Smooth muscle cell of the umbilical artery (primary cell): ENCODE results near the gene HTATSF1. TPM values are rescaled to one million over a fixed set of nuclear protein-coding genes. Genes with fewer than 3 reads are reported as not detected.

ENCODE experiments used
- total RNA-seq: library from RNA; depleted of rRNA; stranded (reverse); fragments of >200 nt; gene quantifications from 2 replicates; pipeline ENCODE4 v1.2.3, GENCODE V29; 2014

HTATSF1 gene
- total RNA-seq: 39.2 and 45.4 TPM in 2 replicates

GRCh38 chrX:136497556-136498052, at the start of gene HTATSF1:
TSS of gene HTATSF1 (plus strand) at chrX:136497592. CDS start at chrX:136497685, 93 bp downstream.

DNA sequence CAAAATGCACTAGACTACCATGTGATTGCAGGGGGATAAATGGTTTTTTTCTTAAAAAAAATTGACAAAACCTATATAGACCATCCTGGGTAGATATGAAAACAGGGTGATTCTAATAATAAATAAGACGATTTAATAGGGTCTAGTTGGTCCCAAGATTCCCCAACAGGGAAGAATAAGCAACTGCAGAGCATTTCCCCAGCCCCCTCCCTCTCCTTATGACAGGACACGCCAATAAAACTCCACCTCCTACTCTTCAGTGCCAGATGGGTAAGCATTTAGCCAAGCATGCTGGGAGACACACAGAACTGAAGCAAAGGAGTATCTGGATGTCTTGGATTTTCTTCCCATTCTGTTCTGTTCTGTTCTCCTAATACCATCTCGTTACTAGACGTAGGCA, 9.7 kb upstream of the HTATSF1 start, which contains the start of gene BRS3:
TSS of gene BRS3 (plus strand) at position 301 of the 400 bp plus-strand sequence. CDS start 168 bp downstream, outside the sequence.

GRCh38 chrX:136531951-136532350, 34.6 kb downstream of the HTATSF1 start, which contains the start of gene VGLL1:
TSS of gene VGLL1 (plus strand) at chrX:136532215. CDS start at chrX:136536021, 3,806 bp downstream.

Other genes starting within 250 kb of the HTATSF1 start
- gene MAP7D3, start 246.2 kb upstream of the HTATSF1 start, total RNA-seq: 7.1 and 15.7 TPM in 2 replicates
- not detected in 2 replicates for gene ADGRG4, start 196.6 kb upstream of the HTATSF1 start, total RNA-seq
- gene BRS3, start 9.6 kb upstream of the HTATSF1 start, total RNA-seq: not detected in 2 replicates
- gene VGLL1, start 34.6 kb downstream of the HTATSF1 start, total RNA-seq: not detected in 2 replicates
- gene CD40LG, start 150.6 kb downstream of the HTATSF1 start, total RNA-seq: not detected in 2 replicates